GM19455 (cell line): Measurements from ENCODE around the gene AMN.

Source experiments
- ATAC-seq: cut with Tn5 transposase; IDR thresholded peaks from one replicate; pipeline ENCODE4 v1.9.1; 2021; ENCODE audit not compliant: unreplicated experiment

Gene AMN

GRCh38 chr14:102943454-102943853 lies 21.0 kb downstream of the AMN start:
- ATAC-seq: no peak

- ATAC-seq: no peak
Measured at GRCh38 chr14:102943979-102944378, 21.5 kb downstream of the AMN start.

- ATAC-seq: no peak
Measured at GRCh38 chr14:102944448-102945330, 22.2 kb downstream of the AMN start.

- ATAC-seq: no peak
Measured at GRCh38 chr14:102945346-102946130, 23.1 kb downstream of the AMN start.

- ATAC-seq: no peak
Measured at GRCh38 chr14:102947321-102948103, 25.0 kb downstream of the AMN start.

GRCh38 chr14:102948698-102949061 lies 26.2 kb downstream of the AMN start:
- no peak for ATAC-seq

- no peak for ATAC-seq
Measured at GRCh38 chr14:102949062-102949800, 26.8 kb downstream of the AMN start.

GRCh38 chr14:102949801-102950451 lies 27.5 kb downstream of the AMN start:
- ATAC-seq: no peak

GRCh38 chr14:102951034-102951433 lies 28.6 kb downstream of the AMN start:
- ATAC-seq: no peak

- ATAC-seq: no peak
Measured at GRCh38 chr14:102951799-102952198, 29.3 kb downstream of the AMN start.

GRCh38 chr14:102952276-102952675 lies 29.8 kb downstream of the AMN start:
- no peak for ATAC-seq

GRCh38 chr14:102953100-102953499 lies 30.6 kb downstream of the AMN start:
- ATAC-seq: no peak

GRCh38 chr14:102954081-102954789 lies 31.8 kb downstream of the AMN start:
- ATAC-seq: no peak

- no peak for ATAC-seq
Measured at GRCh38 chr14:102955636-102956408, 33.4 kb downstream of the AMN start.

- no peak for ATAC-seq
Measured at GRCh38 chr14:102957222-102957621, 34.8 kb downstream of the AMN start.

- ATAC-seq: no peak
Measured at GRCh38 chr14:102958461-102958860, 36.0 kb downstream of the AMN start.

GRCh38 chr14:102962111-102962627 lies 39.7 kb downstream of the AMN start:
- no peak for ATAC-seq

GRCh38 chr14:102964152-102964730 lies 41.8 kb downstream of the AMN start:
- ATAC-seq: no peak
